Vagina (tissue), 2 donors: Measurements from ENCODE around the gene KRTAP10-4. TPM values are rescaled to one million over a fixed set of nuclear protein-coding genes. Genes with fewer than 3 reads are reported as not detected.

Experiments
- DNase-seq, 2 donors: peaks; one replicate each; pipeline ENCODE4 v3.0.0-alpha.2; 2017; ENCODE audit errors: extremely low spot score in 2 of 2
- H3K27ac ChIP-seq: fragments of 200-600 bp; sonication (generic); one replicate; pipeline ENCODE4 v1.5.1; 2019
- H3K27me3 ChIP-seq: fragments of 200-600 bp; sonication (generic); one replicate; pipeline ENCODE4 v1.5.1; 2019
- H3K36me3 ChIP-seq, 2 donors: fragments of 200-600 bp; sonication (generic); one replicate each; pipeline ENCODE4 v1.5.1; 2017 to 2019
- H3K4me1 ChIP-seq: fragments of 200-600 bp; sonication (generic); one replicate; pipeline ENCODE4 v1.5.1; 2019
- H3K4me3 ChIP-seq, 2 donors: fragments of 200-600 bp; sonication (generic); 1 replicate in 1 of 2; 2 replicates in 1 of 2; pipeline ENCODE4 v1.5.1; 2016 to 2019
- H3K9me3 ChIP-seq: fragments of 200-600 bp; sonication (generic); one replicate; pipeline ENCODE4 v1.5.1; 2019
- POLR2A ChIP-seq, 2 donors: fragments of 450-650 bp; IDR thresholded peaks; one replicate each; pipeline ENCODE4 v1.6.1; 2017; ENCODE audit warnings: antibody characterized with exemption in 2 of 2, mild to moderate bottlenecking in 2 of 2, moderate library complexity in 2 of 2
- POLR2AphosphoS5 ChIP-seq, 2 donors: sonication (generic); formaldehyde crosslinking; IDR thresholded peaks; one replicate each; pipeline ENCODE4 v1.9.0; 2017; ENCODE audit warnings: antibody characterized with exemption in 2 of 2, mild to moderate bottlenecking in 2 of 2, low read depth in 1 of 2; ENCODE audit not compliant: insufficient read depth in 1 of 2
- intact Hi-C: fragments of 100-400 bp; cut with DNase I; formaldehyde crosslinking; loops from one replicate; pipeline ENCODE4 v1.15.1; 2023
- total RNA-seq: library from RNA; depleted of rRNA; stranded (reverse); fragments of >200 nt; gene quantifications from one replicate; pipeline ENCODE4 v1.2.3, GENCODE V29; 2016
- TF ChIP-seq, protein P1 (sequence below), 3 experiments: fragments of 450-650 bp in 2 of 3; fragments of 200-600 bp in 1 of 3; sonication (generic) in 1 of 3; IDR thresholded peaks; one replicate each; pipeline ENCODE4 v1.5.1; 2017 to 2019; ENCODE audit warnings: antibody characterized with exemption in 3 of 3, mild to moderate bottlenecking in 2 of 3, moderate library complexity in 2 of 3

KRTAP10-4 gene
- total RNA-seq, 1 donor from 2014 or later, result not detected

DNA sequence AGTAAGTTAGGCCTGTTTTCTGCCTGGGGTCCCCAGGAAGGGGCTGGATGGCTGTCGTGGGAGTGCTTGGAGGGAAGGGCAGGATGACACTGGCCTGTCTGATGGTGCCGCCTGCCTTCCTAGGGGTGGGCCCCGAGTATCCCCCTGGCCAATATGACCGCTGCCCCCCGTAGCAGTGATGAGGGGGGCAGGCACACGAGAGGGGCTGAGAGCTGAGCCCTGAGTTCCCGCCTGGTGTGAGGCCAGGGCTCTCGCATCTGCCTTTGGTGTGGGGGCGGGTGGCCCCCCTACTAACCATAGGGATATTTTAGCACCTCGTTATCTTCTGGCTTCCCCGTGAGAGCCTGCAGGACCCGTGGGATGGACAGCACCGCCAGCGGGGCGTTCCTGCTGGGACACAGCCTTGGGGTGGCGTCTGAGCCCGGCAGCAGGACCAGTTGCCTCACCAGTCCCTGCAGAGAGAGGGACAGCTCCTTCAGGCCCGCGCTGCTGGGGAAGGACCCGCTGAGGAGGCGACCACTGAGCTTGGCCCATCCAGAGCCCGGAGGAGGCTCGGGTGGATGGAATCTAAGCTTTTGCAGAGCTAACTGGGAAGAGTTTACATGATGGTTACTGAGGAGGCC is 43.9 kb upstream of the KRTAP10-4 start:
- no peak overlapping the region for H3K4me3 ChIP-seq
- H3K9me3 ChIP-seq, result no peaks in the 10 kb centered on the region
- no peaks in the 10 kb centered on the region for H3K36me3 ChIP-seq
- TF ChIP-seq, protein P1, sequence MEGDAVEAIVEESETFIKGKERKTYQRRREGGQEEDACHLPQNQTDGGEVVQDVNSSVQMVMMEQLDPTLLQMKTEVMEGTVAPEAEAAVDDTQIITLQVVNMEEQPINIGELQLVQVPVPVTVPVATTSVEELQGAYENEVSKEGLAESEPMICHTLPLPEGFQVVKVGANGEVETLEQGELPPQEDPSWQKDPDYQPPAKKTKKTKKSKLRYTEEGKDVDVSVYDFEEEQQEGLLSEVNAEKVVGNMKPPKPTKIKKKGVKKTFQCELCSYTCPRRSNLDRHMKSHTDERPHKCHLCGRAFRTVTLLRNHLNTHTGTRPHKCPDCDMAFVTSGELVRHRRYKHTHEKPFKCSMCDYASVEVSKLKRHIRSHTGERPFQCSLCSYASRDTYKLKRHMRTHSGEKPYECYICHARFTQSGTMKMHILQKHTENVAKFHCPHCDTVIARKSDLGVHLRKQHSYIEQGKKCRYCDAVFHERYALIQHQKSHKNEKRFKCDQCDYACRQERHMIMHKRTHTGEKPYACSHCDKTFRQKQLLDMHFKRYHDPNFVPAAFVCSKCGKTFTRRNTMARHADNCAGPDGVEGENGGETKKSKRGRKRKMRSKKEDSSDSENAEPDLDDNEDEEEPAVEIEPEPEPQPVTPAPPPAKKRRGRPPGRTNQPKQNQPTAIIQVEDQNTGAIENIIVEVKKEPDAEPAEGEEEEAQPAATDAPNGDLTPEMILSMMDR (IDR thresholded peaks at IDR 0.05), result no peak
- TF ChIP-seq POLR2A (IDR thresholded peaks at IDR 0.05), result no peak
- TF ChIP-seq POLR2AphosphoS5 (IDR thresholded peaks at IDR 0.05; ENCODE audit: insufficient read depth in 1 of 2, low read depth in 1 of 2), result no peak
- no peaks in the 10 kb centered on the region for H3K4me1 ChIP-seq
- intact Hi-C loops, result no loop called here
- no peak overlapping the region for H3K27ac ChIP-seq
- DNase-seq, result no peak
- no peaks in the 10 kb centered on the region for H3K27me3 ChIP-seq

DNA sequence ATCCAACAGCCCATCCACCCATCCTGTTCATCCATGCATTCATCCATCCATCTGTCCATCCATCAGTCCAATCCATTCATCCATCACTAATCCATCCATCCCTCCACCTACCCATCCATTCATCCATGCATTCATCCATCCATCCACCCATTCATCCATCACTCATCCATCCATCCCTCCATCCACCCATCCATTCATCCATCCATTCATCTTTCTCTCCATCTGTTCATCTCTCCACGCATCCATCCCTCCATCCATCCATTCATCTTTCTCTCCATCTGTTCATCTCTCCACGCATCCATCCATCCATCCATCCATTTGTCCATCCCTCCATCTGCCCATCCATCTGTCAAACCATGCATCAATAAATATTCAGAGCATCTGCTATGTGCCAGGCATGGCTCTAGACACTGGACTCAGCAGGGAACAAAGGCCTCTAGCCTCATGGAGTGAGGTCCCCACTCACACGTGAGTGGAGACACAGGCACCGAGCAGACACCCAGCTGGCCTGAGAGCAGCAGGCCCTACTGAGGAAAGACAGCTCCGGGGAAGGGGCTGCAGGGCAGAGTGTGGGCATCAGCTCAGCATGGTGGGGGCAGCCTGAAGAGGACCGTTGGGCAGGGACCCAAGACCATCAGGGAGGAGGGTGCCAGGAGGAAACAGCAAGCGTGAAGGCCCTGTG is 43.2 kb upstream of the KRTAP10-4 start:
- H3K4me1 ChIP-seq, result no peaks in the 10 kb centered on the region
- H3K27ac ChIP-seq, result no peak overlapping the region
- no peaks in the 10 kb centered on the region for H3K27me3 ChIP-seq
- intact Hi-C loops, result no loop called here
- H3K36me3 ChIP-seq, result no peaks in the 10 kb centered on the region
- no peaks in the 10 kb centered on the region for H3K9me3 ChIP-seq
- H3K4me3 ChIP-seq, result no peak overlapping the region
- DNase-seq, result no peak
- TF ChIP-seq POLR2AphosphoS5 (IDR thresholded peaks at IDR 0.05; ENCODE audit: insufficient read depth in 1 of 2, low read depth in 1 of 2), result no peak
- TF ChIP-seq, protein P1 (IDR thresholded peaks at IDR 0.05), result no peak
- no peak for TF ChIP-seq POLR2A (IDR thresholded peaks at IDR 0.05)

DNA sequence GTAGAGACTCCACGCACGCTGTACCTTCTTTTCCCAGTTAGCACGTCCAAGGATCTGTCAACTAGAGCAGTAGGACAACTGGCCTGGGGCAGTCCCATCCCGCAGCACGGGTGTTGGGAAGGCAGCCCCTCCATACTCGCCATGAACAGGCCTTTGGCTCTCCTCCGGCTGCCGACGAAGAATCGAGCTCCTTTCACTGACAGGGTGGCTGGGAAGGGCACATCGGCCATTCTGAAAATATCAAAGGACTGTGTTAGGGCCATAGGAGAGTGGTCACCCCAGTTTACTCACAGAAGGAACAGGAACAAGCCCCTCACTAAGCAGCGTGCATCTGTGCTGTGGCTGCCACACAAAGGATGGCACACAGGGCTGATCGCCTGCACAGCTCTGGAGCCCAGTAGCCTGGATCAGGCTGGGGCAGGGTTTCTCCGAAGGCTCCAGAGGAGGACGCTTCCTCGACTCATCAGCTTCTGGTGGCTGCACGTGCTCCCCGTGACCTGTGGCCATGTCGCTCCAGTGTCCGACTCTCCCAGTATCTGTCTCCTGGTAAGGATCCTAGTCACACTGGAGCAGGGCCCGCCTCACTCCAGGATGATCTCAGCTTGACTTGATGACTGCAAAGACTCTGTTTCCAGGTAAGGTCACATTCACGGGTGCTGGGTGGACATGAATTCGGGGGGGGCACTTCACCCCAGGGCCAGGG is 42.5 kb upstream of the KRTAP10-4 start:
- Histone ChIP-seq H3K27ac (no peak overlapping the region), H3K9me3 (no peaks in the 10 kb centered on the region), H3K36me3 (no peaks in the 10 kb centered on the region), H3K4me3 (no peak overlapping the region), H3K27me3 (no peaks in the 10 kb centered on the region), H3K4me1 (no peaks in the 10 kb centered on the region)
- intact Hi-C loops, result no loop called here
- no peak for DNase-seq
- TF ChIP-seq POLR2A (IDR thresholded peaks at IDR 0.05), result no peak
- TF ChIP-seq, protein P1 (IDR thresholded peaks at IDR 0.05), result no peak
- TF ChIP-seq POLR2AphosphoS5 (IDR thresholded peaks at IDR 0.05; ENCODE audit: insufficient read depth in 1 of 2, low read depth in 1 of 2), result no peak

DNA sequence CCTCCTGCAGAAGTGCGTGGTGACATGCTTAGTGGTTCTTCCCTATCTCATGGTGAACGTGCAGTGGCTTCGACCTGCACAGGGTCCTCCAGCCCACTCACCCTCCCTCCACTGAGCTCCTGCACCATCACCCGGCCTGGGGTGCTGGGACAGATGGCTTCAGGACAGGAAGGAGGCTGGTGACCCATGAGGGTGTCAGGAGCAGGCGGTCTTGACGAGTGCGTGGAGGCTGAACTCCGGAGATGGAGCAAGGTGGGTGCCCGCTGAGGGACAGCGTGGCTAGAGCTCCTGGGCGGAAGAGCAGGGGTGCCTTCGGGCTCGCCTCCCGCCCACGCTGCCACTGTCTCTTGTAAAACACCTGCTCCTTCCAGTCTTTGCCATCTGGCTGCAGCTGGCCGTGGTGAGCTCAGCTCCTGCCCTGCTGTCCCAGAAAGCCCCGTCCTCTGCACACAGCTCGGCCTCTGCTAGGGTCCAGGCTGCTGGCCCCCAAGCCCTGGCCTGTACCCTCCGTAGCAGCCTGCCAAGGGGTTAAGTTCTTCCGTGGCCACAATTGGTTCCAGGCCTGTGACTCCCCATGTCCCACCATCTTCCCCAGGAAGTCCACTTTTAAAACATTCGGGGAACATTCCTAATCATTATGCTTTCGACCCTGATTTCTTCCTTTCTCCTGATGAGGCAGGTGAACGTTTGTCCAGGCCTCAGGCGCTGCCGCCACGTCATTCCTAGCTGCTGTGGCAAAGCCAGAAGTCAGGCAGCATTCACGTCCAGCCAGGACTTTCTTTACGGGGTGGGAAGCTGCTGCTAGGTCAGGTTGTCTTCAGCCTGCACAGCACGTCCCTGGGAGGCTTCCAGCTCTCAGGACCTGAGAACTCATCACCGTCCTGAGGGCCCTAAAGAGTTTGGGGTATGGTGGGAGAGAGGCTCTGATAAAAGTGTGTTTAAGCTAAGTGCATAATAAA is 41.6 kb upstream of the KRTAP10-4 start:
- Histone ChIP-seq H3K36me3 (no peaks in the 10 kb centered on the region), H3K4me1 (no peaks in the 10 kb centered on the region), H3K9me3 (no peaks in the 10 kb centered on the region), H3K27ac (no peak overlapping the region), H3K27me3 (no peaks in the 10 kb centered on the region), H3K4me3 (no peak overlapping the region)
- TF ChIP-seq, protein P1 (IDR thresholded peaks at IDR 0.05), result no peak
- TF ChIP-seq POLR2A (IDR thresholded peaks at IDR 0.05), result no peak
- no peak for TF ChIP-seq POLR2AphosphoS5 (IDR thresholded peaks at IDR 0.05; ENCODE audit: insufficient read depth in 1 of 2, low read depth in 1 of 2)
- no peak for DNase-seq
- intact Hi-C loops, result no loop called here
